ENCODE measurements around the gene IGLON5.

DNA sequence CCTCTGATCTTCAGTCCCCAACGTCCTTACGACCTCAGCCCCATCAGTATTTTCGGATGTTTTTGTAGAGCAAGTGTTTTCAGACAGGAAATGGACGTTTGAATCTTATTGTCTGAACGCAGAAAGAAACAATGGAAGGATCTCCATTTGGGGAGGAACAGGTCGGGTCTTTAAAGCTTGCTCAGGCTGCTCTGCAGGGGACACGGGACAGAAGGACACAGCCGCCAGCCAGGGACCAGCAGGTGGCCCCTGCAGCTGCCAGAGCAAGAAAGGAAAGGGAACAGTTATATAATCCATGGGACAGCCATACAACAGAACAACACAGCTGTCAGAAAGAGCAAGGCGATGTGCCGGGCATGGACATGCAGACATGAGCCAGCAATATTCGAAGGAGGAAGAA is 18.5 kb upstream of the IGLON5 start:
- no peak for TF ChIP-seq SUZ12 (IDR thresholded peaks at IDR 0.05)
- no peak for TF ChIP-seq FOXA1 (IDR thresholded peaks at IDR 0.05)
- no peak for TF ChIP-seq NFRKB (IDR thresholded peaks at IDR 0.05)
- TF ChIP-seq CTBP1 (IDR thresholded peaks at IDR 0.05; ENCODE audit: borderline replicate concordance) = no peak
- TF ChIP-seq SP1 (IDR thresholded peaks at IDR 0.05) = no peak
